Common myeloid progenitor, CD34-positive (primary cell): ENCODE measurements around the gene LILRA2.
A peak's percentile ranks its signal among the peaks of the same experiment; 100 is the strongest.
"Not testable (repeated sequence)": the region's sequence is repeated elsewhere in the genome, so short reads cannot be mapped to it uniquely, and the experiment has no call there.

ENCODE experiments used
- CTCF ChIA-PET: fragments of 350-600 bp; sonication (Branson Sonifier 250); formaldehyde crosslinking; loops from one replicate; lab custom pipeline; 2021; ENCODE audit warnings: antibody characterized with exemption; lab: Charles Lee
- POLR2A ChIA-PET: fragments of 350-600 bp; sonication (Branson Sonifier 250); formaldehyde crosslinking; loops from one replicate; lab custom pipeline; 2021; ENCODE audit warnings: antibody characterized with exemption; lab: Charles Lee
- DNase-seq, 3 donors: peaks; one replicate each; pipeline versions ENCODE4 v3.0.0 to v3.0.0-alpha.2; 2013
- H3K27ac ChIP-seq, 2 experiments: 1 replicate in 1 of 2; 2 replicates in 1 of 2; pipeline ENCODE4 v1.7.0; 2013; ENCODE audit warnings: inconsistent platforms in 2 of 2, low read length in 2 of 2, mild to moderate bottlenecking in 2 of 2, low read depth in 1 of 2, moderate library complexity in 1 of 2; ENCODE audit not compliant: severe bottlenecking in 2 of 2, insufficient read depth in 1 of 2, poor library complexity in 1 of 2
- H3K27me3 ChIP-seq, 5 experiments: replicated peaks in 2 of 5; 1 replicate in 3 of 5; 2 replicates in 2 of 5; pipeline versions ENCODE4 v1.6.1 to v1.7.0; 2013; ENCODE audit warnings: low read length in 4 of 5, mild to moderate bottlenecking in 2 of 5, moderate library complexity in 2 of 5, inconsistent platforms in 1 of 5; ENCODE audit not compliant: insufficient read depth in 5 of 5, control insufficient read depth in 4 of 5
- H3K36me3 ChIP-seq, 4 experiments: 1 replicate in 2 of 4; 2 replicates in 2 of 4; pipeline versions ENCODE4 v1.6.1 to v1.7.0; 2013; ENCODE audit warnings: low read length in 3 of 4, control low read depth in 1 of 4, mild to moderate bottlenecking in 1 of 4; ENCODE audit not compliant: control insufficient read depth in 4 of 4, insufficient read depth in 4 of 4
- H3K4me1 ChIP-seq, 4 experiments: 1 replicate in 3 of 4; 2 replicates in 1 of 4; pipeline versions ENCODE4 v1.6.1 to v1.7.1; 2013; ENCODE audit warnings: low read length in 3 of 4, mild to moderate bottlenecking in 3 of 4, control low read depth in 1 of 4, inconsistent platforms in 1 of 4, moderate library complexity in 1 of 4; ENCODE audit not compliant: control insufficient read depth in 4 of 4, insufficient read depth in 4 of 4; ENCODE audit errors: control extremely low read depth in 1 of 4
- H3K4me3 ChIP-seq, 7 experiments: 1 replicate in 4 of 7; 2 replicates in 3 of 7; pipeline versions ENCODE4 v1.5.1 to v1.7.0; 2013; ENCODE audit warnings: mild to moderate bottlenecking in 7 of 7, low read length in 6 of 7, moderate library complexity in 6 of 7, inconsistent platforms in 2 of 7, low read depth in 2 of 7, control low read depth in 1 of 7; ENCODE audit not compliant: insufficient read depth in 4 of 7, control insufficient read depth in 1 of 7; ENCODE audit errors: extremely low read depth in 1 of 7
- H3K9me3 ChIP-seq, 5 experiments: 1 replicate in 4 of 5; 2 replicates in 1 of 5; pipeline versions ENCODE4 v1.6.1 to v1.7.1; 2013; ENCODE audit warnings: low read length in 4 of 5, mild to moderate bottlenecking in 2 of 5, inconsistent platforms in 1 of 5, low read depth in 1 of 5, moderate library complexity in 1 of 5; ENCODE audit not compliant: control insufficient read depth in 4 of 5, insufficient read depth in 2 of 5; ENCODE audit errors: control extremely low read depth in 1 of 5
- WGBS: methylation state at CpG from one replicate; pipeline ENCODE4 v1.1.5; 2013; ENCODE audit not compliant: insufficient coverage; 5-methylcytosine and 5-hydroxymethylcytosine counted together

The LILRA2 gene

GRCh38 chr19:54563206-54563605, 10.4 kb upstream of the LILRA2 start:
- POLR2A ChIA-PET = not testable (repeated sequence)

DNA sequence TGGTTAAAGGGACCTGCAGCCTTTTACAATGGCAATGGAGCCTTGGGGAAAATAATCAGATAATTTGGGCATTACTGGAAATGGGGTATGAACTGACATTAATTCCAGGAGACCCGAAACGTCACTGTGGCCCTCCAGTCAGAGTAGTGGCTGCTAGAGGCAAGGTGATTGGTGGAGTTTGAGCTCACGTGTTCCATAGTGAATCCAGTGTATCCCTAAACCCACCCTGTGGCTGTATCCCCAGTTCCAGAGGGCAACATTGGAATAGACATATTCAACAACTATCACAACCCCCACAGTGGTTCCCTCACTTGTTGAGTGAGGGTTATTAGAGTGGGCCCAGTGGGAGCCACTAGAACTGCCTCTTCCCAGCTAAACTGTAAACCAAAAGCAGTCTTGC, 3.3 kb upstream of the LILRA2 start:
- Histone ChIP-seq H3K36me3 (no peaks in the 10 kb centered on the region), H3K4me1 (peaks cover 3 to 43% (median 36%) of the 10 kb centered on the region in 4 experiments), H3K27ac (no peak overlapping the region), H3K27me3 (no peaks in the 10 kb centered on the region), H3K9me3 (peaks cover 0 to 6% (median 4%) of the 10 kb centered on the region in 5 experiments), H3K4me3 (no peak overlapping the region)
- 100% methylated on average over 1 of the region's 3 CpGs for WGBS
- no peak for DNase-seq
- CTCF ChIA-PET = interaction anchor here (0.6 kb wide), 1 partner anchor 93 kb away, joined by 3 read pairs; no protein-coding TSS in a partner anchor
- POLR2A ChIA-PET = no interaction called here

More at GRCh38 chr19:54563206-54563605, 10.4 kb upstream of the LILRA2 start:
- H3K27ac ChIP-seq, H3K27me3 ChIP-seq, H3K36me3 ChIP-seq, DNase-seq, H3K4me1 ChIP-seq, CTCF ChIA-PET, H3K4me3 ChIP-seq, H3K9me3 ChIP-seq: not testable (repeated sequence)
- WGBS = 95% methylated on average over 4 of the region's 6 CpGs

DNA sequence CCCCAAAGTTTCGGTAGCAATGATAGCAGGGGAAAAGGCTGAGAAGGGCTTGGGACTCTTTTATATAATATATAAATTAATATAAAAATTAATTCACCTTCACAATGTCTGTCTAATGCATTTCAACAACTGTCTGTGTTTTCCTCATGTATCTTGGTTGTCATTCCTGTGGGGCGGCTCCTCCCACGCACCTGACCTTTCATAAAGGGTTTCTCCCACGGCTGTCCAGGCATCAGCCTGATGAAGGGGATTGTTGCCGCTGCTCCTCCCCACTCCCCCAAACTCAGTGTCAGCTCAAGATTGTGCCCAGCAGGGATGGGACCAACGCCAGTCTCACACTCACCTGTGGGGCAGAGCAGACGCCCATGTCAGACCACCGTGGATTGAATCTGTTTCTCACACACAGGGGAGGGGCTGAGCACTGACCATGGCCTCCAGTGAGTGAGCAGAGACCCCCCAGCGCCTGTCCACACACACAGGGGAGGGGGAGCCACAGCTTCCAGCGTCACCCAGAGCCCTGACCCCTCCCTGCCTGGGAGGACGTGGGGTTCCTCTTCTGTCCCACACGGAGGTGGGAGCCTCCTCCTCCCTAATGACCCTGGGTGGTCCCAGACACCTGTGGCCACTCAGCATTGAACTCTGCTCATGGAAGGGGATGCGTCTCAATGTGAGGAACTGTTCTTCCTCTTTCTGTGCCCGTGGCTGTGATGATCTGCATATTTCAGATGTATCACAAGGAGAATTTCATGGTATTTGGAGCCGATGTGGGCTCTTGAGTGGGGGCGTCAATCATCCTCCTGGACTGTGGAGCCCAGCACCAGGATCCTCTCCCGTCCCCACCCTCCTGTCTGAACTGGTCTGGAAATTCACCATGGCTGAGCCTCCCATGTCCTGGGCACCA, 1.6 kb upstream of the LILRA2 start:
- POLR2A ChIA-PET = interaction anchor here (0.6 kb wide), 1 partner anchor 1132 kb away, joined by 3 read pairs; no protein-coding TSS in a partner anchor
- not testable (repeated sequence) for H3K27me3 ChIP-seq, H3K36me3 ChIP-seq, H3K27ac ChIP-seq, H3K9me3 ChIP-seq
- CTCF ChIA-PET = interaction anchor here (1.1 kb wide), 1 partner anchor 102 kb away, joined by 3 read pairs; no protein-coding TSS in a partner anchor
- Histone ChIP-seq H3K4me3 (peak overlapping the region in 3 of 7 experiments; percentile 63 to 69 (median 65)), H3K4me1 (peaks cover 3 to 44% (median 36%) of the 10 kb centered on the region in 4 experiments)
- WGBS = 65% methylated on average over 11 of the region's 17 CpGs
- DNase-seq = peak; percentile 12 to 79 (median 69)

DNA sequence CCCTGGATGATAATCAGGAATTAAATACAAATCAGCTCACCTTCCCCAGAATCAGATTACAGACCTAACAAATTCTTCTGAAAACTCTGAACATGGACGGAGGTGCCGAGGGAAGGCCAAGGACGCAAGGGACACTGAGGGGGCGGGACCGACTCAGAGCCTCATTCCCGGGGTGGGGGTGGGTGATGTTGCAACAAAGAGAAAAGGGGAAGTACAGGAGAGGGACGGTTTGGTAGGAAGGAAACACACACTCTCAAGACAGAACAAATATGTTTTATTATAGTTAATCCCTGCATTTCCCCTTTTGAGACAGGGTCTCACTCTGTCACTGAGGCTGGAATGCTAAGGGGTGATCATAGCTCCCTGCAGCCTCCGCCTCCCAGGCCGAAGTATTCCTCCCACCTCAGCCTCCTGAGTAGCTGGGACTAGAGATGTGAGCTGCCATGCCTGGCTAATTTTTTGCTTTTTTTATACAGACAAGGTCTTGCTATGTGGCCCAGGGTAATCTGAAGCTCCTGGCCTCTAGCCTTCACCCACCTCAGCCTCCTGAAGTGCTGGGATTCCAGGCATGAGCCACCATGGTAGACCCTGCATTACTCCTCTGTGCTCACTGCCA, 786 bp upstream of the LILRA2 start:
- ChIA-PET CTCF (interaction anchor here (0.9 kb wide), 1 partner anchor 12 kb away, joined by 4 read pairs; no protein-coding TSS in a partner anchor), POLR2A (interaction anchor here (0.6 kb wide), 1 partner anchor 1131 kb away, joined by 3 read pairs; no protein-coding TSS in a partner anchor)
- peak; percentile 62 to 85 (median 82) for DNase-seq
- 0% methylated on average over 4 of the region's 9 CpGs for WGBS
- Histone ChIP-seq H3K27me3 (no peaks in the 10 kb centered on the region), H3K4me1 (peaks cover 3 to 44% (median 36%) of the 10 kb centered on the region in 4 experiments), H3K27ac (no peak overlapping the region), H3K9me3 (peaks cover 0 to 6% (median 4%) of the 10 kb centered on the region in 5 experiments), H3K4me3 (peak overlapping the region in 6 of 7 experiments; percentile 31 to 75 (median 64)), H3K36me3 (peaks cover 0 to 11% (median under 1%) of the 10 kb centered on the region in 4 experiments)

DNA sequence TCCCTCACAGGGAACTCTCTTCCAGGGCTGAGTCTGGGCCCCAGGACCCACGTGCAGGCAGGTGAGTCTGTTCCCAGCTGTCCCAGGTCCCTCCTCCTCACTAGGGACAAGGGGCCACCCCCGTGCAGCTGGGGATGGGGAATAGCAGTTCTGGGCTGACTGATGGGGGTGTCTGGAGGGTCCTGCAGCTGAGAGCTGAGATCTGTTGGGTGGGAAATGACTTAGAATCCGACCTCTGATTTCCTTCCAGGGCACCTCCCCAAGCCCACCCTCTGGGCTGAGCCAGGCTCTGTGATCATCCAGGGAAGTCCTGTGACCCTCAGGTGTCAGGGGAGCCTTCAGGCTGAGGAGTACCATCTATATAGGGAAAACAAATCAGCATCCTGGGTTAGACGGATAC, 461 bp downstream of the LILRA2 start:
- CTCF ChIA-PET = no interaction called here
- Histone ChIP-seq H3K4me3 (peak overlapping the region in 5 of 7 experiments; percentile 1 to 69 (median 21)), H3K9me3 (peaks cover 0 to 3% (median 1%) of the 10 kb centered on the region in 5 experiments), H3K27me3 (no peaks in the 10 kb centered on the region), H3K27ac (no peak overlapping the region), H3K4me1 (peaks cover 3 to 44% (median 36%) of the 10 kb centered on the region in 4 experiments), H3K36me3 (peaks cover 0 to 11% (median under 1%) of the 10 kb centered on the region in 4 experiments)
- no peak for DNase-seq
- 27% methylated on average over 2 of the region's 4 CpGs for WGBS
- POLR2A ChIA-PET = no interaction called here

DNA sequence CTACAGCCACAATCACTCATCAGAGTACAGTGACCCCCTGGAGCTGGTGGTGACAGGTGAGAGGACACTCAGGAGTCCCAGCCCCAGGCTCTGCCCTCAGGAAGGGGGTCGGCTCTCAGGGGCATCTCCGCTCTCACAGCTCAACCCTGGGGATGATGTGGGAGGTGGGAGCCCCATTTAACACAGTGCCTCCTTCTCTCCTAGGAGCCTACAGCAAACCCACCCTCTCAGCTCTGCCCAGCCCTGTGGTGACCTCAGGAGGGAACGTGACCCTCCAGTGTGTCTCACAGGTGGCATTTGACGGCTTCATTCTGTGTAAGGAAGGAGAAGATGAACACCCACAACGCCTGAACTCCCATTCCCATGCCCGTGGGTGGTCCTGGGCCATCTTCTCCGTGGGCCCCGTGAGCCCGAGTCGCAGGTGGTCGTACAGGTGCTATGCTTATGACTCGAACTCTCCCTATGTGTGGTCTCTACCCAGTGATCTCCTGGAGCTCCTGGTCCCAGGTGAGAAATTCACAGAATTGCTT, 1.0 kb downstream of the LILRA2 start:
- peaks cover 0 to 2% (median 0%) of the 10 kb centered on the region in 5 experiments for H3K9me3 ChIP-seq
- H3K4me3 ChIP-seq = peak overlapping the region in 2 of 7 experiments; percentile 1 to 21
- no peaks in the 10 kb centered on the region for H3K27me3 ChIP-seq
- ChIA-PET CTCF (no interaction called here), POLR2A (no interaction called here)
- DNase-seq = no peak
- WGBS = 84% methylated on average over 10 of the region's 12 CpGs
- H3K27ac ChIP-seq = no peak overlapping the region
- peaks cover 3 to 44% (median 36%) of the 10 kb centered on the region in 4 experiments for H3K4me1 ChIP-seq
- peaks cover 0 to 11% (median under 1%) of the 10 kb centered on the region in 4 experiments for H3K36me3 ChIP-seq
